ENCODE data around the gene IER3IP1.

- TF ChIP-seq, protein P1, sequence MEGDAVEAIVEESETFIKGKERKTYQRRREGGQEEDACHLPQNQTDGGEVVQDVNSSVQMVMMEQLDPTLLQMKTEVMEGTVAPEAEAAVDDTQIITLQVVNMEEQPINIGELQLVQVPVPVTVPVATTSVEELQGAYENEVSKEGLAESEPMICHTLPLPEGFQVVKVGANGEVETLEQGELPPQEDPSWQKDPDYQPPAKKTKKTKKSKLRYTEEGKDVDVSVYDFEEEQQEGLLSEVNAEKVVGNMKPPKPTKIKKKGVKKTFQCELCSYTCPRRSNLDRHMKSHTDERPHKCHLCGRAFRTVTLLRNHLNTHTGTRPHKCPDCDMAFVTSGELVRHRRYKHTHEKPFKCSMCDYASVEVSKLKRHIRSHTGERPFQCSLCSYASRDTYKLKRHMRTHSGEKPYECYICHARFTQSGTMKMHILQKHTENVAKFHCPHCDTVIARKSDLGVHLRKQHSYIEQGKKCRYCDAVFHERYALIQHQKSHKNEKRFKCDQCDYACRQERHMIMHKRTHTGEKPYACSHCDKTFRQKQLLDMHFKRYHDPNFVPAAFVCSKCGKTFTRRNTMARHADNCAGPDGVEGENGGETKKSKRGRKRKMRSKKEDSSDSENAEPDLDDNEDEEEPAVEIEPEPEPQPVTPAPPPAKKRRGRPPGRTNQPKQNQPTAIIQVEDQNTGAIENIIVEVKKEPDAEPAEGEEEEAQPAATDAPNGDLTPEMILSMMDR (optimal IDR thresholded peaks at IDR 0.05 in 1 of 3, IDR thresholded peaks at IDR 0.05 in 1 of 3, conservative IDR thresholded peaks at IDR 0.05 in 1 of 3; ENCODE audit: extremely low read depth in 1 of 3, insufficient read depth in 2 of 3, low read length in 3 of 3), result no peak
- no peak for TF ChIP-seq EZH2 (IDR thresholded peaks at IDR 0.05; ENCODE audit: low read length)
These were observed 55.0 kb downstream of the IER3IP1 start for GRCh38 chr18:47121146-47121545.
